Tibial nerve (tissue), 4 donors: Measurements from ENCODE around the gene STRIT1. TPM values are rescaled to one million over a fixed set of nuclear protein-coding genes. Genes with fewer than 3 reads are reported as not detected.

ENCODE experiments used
- DNase-seq, 2 donors: peaks; one replicate each; pipeline ENCODE4 v3.0.0-alpha.2; 2019; ENCODE audit warnings: low spot score in 2 of 2
- H3K27ac ChIP-seq, 4 donors: fragments of 200-600 bp; sonication (generic) in 3 of 4; one replicate each; pipeline ENCODE4 v1.5.1; 2017 to 2019; ENCODE audit warnings: mild to moderate bottlenecking in 1 of 4
- H3K27me3 ChIP-seq, 2 donors: fragments of 200-600 bp; sonication (generic) in 1 of 2; one replicate each; pipeline versions ENCODE4 v1.5.1 to v1.6.0; 2017 to 2019
- H3K36me3 ChIP-seq, 3 donors: fragments of 200-600 bp; sonication (generic); one replicate each; pipeline ENCODE4 v1.5.1; 2018 to 2019
- H3K4me1 ChIP-seq, 4 donors: fragments of 200-600 bp; sonication (generic) in 3 of 4; one replicate each; pipeline ENCODE4 v1.5.1; 2017 to 2019
- H3K4me3 ChIP-seq, 4 donors: fragments of 200-600 bp; sonication (generic) in 3 of 4; one replicate each; pipeline ENCODE4 v1.5.1; 2017 to 2019; ENCODE audit warnings: mild to moderate bottlenecking in 1 of 4, moderate library complexity in 1 of 4
- H3K9me3 ChIP-seq, 4 donors: fragments of 200-600 bp; sonication (generic) in 3 of 4; one replicate each; pipeline ENCODE4 v1.5.1; 2017 to 2019
- CTCF ChIP-seq, 5 experiments: fragments of 200-600 bp in 3 of 5; fragments of 450-650 bp in 2 of 5; sonication (generic) in 3 of 5; IDR thresholded peaks; one replicate each; pipeline ENCODE4 v1.5.1; 2016 to 2019; ENCODE audit warnings: antibody characterized with exemption in 5 of 5, mild to moderate bottlenecking in 3 of 5, moderate library complexity in 2 of 5
- EP300 ChIP-seq, 2 donors: sonication (generic); formaldehyde crosslinking; IDR thresholded peaks; one replicate each; pipeline ENCODE4 v1.6.1; 2017; ENCODE audit warnings: antibody characterized with exemption in 2 of 2, mild to moderate bottlenecking in 1 of 2
- POLR2A ChIP-seq, 2 donors: fragments of 450-650 bp; IDR thresholded peaks; one replicate each; pipeline ENCODE4 v1.6.1; 2017; ENCODE audit warnings: antibody characterized with exemption in 2 of 2, mild to moderate bottlenecking in 2 of 2, moderate library complexity in 2 of 2
- WGBS, 2 donors: methylation state at CpG; one replicate each; pipeline ENCODE4 v1.1.5; 2018; 5-methylcytosine and 5-hydroxymethylcytosine counted together
- total RNA-seq, 4 donors: library from RNA; depleted of rRNA; stranded (reverse); fragments of >200 nt; gene quantifications; one replicate each; pipeline ENCODE4 v1.1.0, GENCODE V29; 2016

Gene STRIT1
- total RNA-seq, 4 donors from 2014 or later = not detected

GRCh38 chr3:155323063-155323666, 29.7 kb upstream of the STRIT1 start:
- TF ChIP-seq POLR2A (IDR thresholded peaks at IDR 0.05) (no peak), CTCF (IDR thresholded peaks at IDR 0.05) (peak; percentile 37 to 77 (median 49))
- DNase-seq = peak in 1 of 2 donors; percentile 73
- Histone ChIP-seq H3K27me3 (no peaks in the 10 kb centered on the region), H3K4me3 (no peak overlapping the region), H3K9me3 (no peaks in the 10 kb centered on the region), H3K4me1 (no peaks in the 10 kb centered on the region), H3K27ac (no peak overlapping the region), H3K36me3 (no peaks in the 10 kb centered on the region)
- 14 to 29% methylated on average over 3 of the region's 3 CpGs for WGBS, 2 donors

- no peaks in the 10 kb centered on the region for H3K27me3 ChIP-seq
- no peak overlapping the region for H3K27ac ChIP-seq
- TF ChIP-seq POLR2A (IDR thresholded peaks at IDR 0.05) (no peak), CTCF (IDR thresholded peaks at IDR 0.05) (no peak), EP300 (IDR thresholded peaks at IDR 0.05) (no peak)
- WGBS, 2 donors = 72 to 75% methylated on average over 2 of the region's 2 CpGs
- no peak for DNase-seq
- H3K9me3 ChIP-seq = no peaks in the 10 kb centered on the region
- no peaks in the 10 kb centered on the region for H3K4me1 ChIP-seq
- H3K36me3 ChIP-seq = no peaks in the 10 kb centered on the region
- no peak overlapping the region for H3K4me3 ChIP-seq
Measured at GRCh38 chr3:155321418-155321817, 27.9 kb upstream of the STRIT1 start.

GRCh38 chr3:155320934-155321333, 27.5 kb upstream of the STRIT1 start:
- Histone ChIP-seq H3K27me3 (no peaks in the 10 kb centered on the region), H3K27ac (no peak overlapping the region)

GRCh38 chr3:155318740-155319139, 25.3 kb upstream of the STRIT1 start:
- no peaks in the 10 kb centered on the region for H3K4me1 ChIP-seq
- no peaks in the 10 kb centered on the region for H3K9me3 ChIP-seq
- no peaks in the 10 kb centered on the region for H3K36me3 ChIP-seq
- no peaks in the 10 kb centered on the region for H3K27me3 ChIP-seq
- H3K27ac ChIP-seq = no peak overlapping the region
- WGBS, 2 donors = 80% methylated on average over 2 of the region's 2 CpGs
- no peak overlapping the region for H3K4me3 ChIP-seq
- no peak for DNase-seq
- TF ChIP-seq POLR2A (IDR thresholded peaks at IDR 0.05) (no peak), EP300 (IDR thresholded peaks at IDR 0.05) (no peak), CTCF (IDR thresholded peaks at IDR 0.05) (no peak)

More at GRCh38 chr3:155320934-155321333, 27.5 kb upstream of the STRIT1 start:
- no peak for DNase-seq
- no peak for TF ChIP-seq EP300 (IDR thresholded peaks at IDR 0.05)
- no peak for TF ChIP-seq CTCF (IDR thresholded peaks at IDR 0.05)
- TF ChIP-seq POLR2A (IDR thresholded peaks at IDR 0.05) = no peak
- no peak overlapping the region for H3K4me3 ChIP-seq
- H3K36me3 ChIP-seq = no peaks in the 10 kb centered on the region
- no peaks in the 10 kb centered on the region for H3K9me3 ChIP-seq
- no peaks in the 10 kb centered on the region for H3K4me1 ChIP-seq

- no peaks in the 10 kb centered on the region for H3K9me3 ChIP-seq
- H3K36me3 ChIP-seq = no peaks in the 10 kb centered on the region
- H3K4me1 ChIP-seq = peaks cover 0 to 3% (median 0%) of the 10 kb centered on the region in 4 donors
- no peaks in the 10 kb centered on the region for H3K27me3 ChIP-seq
- H3K27ac ChIP-seq = no peak overlapping the region
- H3K4me3 ChIP-seq = no peak overlapping the region
- WGBS, 2 donors = 57 to 69% methylated on average over 1 of the region's 1 CpG
- DNase-seq = no peak
- no peak for TF ChIP-seq EP300 (IDR thresholded peaks at IDR 0.05)
- no peak for TF ChIP-seq POLR2A (IDR thresholded peaks at IDR 0.05)
- no peak for TF ChIP-seq CTCF (IDR thresholded peaks at IDR 0.05)
Measured at GRCh38 chr3:155317211-155317610, 23.7 kb upstream of the STRIT1 start.
